HG03460 (cell line): ENCODE data around the gene UGT2B17.
"Not testable (repeated sequence)": the region's sequence is repeated elsewhere in the genome, so short reads cannot be mapped to it uniquely, and the experiment has no call there.

Experiments
- ATAC-seq: cut with Tn5 transposase; IDR thresholded peaks from one replicate; pipeline ENCODE4 v1.9.1; 2021; ENCODE audit not compliant: unreplicated experiment

Gene UGT2B17

GRCh38 chr4:68569466-68570121 is 6.5 kb downstream of the UGT2B17 start:
- peak; percentile 59 for ATAC-seq

GRCh38 chr4:68569036-68569435 is 7.1 kb downstream of the UGT2B17 start:
- not testable (repeated sequence) for ATAC-seq

GRCh38 chr4:68568535-68568934 is 7.6 kb downstream of the UGT2B17 start:
- ATAC-seq, result not testable (repeated sequence)

- not testable (repeated sequence) for ATAC-seq
Measured at GRCh38 chr4:68566364-68566763, 9.8 kb downstream of the UGT2B17 start.

GRCh38 chr4:68565082-68565481 is 11.0 kb downstream of the UGT2B17 start:
- not testable (repeated sequence) for ATAC-seq

- ATAC-seq, result not testable (repeated sequence)
Measured at GRCh38 chr4:68560364-68561070, 15.6 kb downstream of the UGT2B17 start.

- peak; percentile 56 for ATAC-seq
Measured at GRCh38 chr4:68553830-68554229, 22.3 kb downstream of the UGT2B17 start.

GRCh38 chr4:68552818-68553811 is 23.0 kb downstream of the UGT2B17 start:
- ATAC-seq, result peak; percentile 59

- ATAC-seq, result not testable (repeated sequence)
Measured at GRCh38 chr4:68542742-68543141, 33.4 kb downstream of the UGT2B17 start.

- no peak for ATAC-seq
Measured at GRCh38 chr4:68536375-68536774, 39.7 kb downstream of the UGT2B17 start.

- no peak for ATAC-seq
Measured at GRCh38 chr4:68535974-68536373, 40.1 kb downstream of the UGT2B17 start.

GRCh38 chr4:68522232-68522631 is 53.9 kb downstream of the UGT2B17 start:
- ATAC-seq, result not testable (repeated sequence)

- ATAC-seq, result no peak
Measured at GRCh38 chr4:68520985-68521384, 55.1 kb downstream of the UGT2B17 start.

GRCh38 chr4:68518889-68519288 is 57.2 kb downstream of the UGT2B17 start:
- no peak for ATAC-seq

GRCh38 chr4:68505452-68505851 is 70.7 kb downstream of the UGT2B17 start:
- ATAC-seq, result peak; percentile 65

- ATAC-seq, result not testable (repeated sequence)
Measured at GRCh38 chr4:68504836-68505235, 71.3 kb downstream of the UGT2B17 start.

- ATAC-seq, result not testable (repeated sequence)
Measured at GRCh38 chr4:68503462-68503861, 72.7 kb downstream of the UGT2B17 start.

- ATAC-seq, result no peak
Measured at GRCh38 chr4:68499021-68499420, 77.1 kb downstream of the UGT2B17 start.

GRCh38 chr4:68498413-68499007 is 77.6 kb downstream of the UGT2B17 start:
- ATAC-seq, result peak; percentile 91

GRCh38 chr4:68494688-68495087 is 81.4 kb downstream of the UGT2B17 start:
- no peak for ATAC-seq
